Pancreas (tissue), 10 donors: ENCODE data around the gene PHB1. TPM values are rescaled to one million over a fixed set of nuclear protein-coding genes. Genes with fewer than 3 reads are reported as not detected.
"Not testable (repeated sequence)": the region's sequence is repeated elsewhere in the genome, so short reads cannot be mapped to it uniquely, and the experiment has no call there.

ENCODE experiments used
- ATAC-seq, 4 donors: fragments of 200-7000 bp; cut with Tn5 transposase; one replicate each; pipeline versions ENCODE4 v1.8.0 to v1.9.1; 2020; ENCODE audit warnings: mild to moderate bottlenecking in 4 of 4, moderate library complexity in 4 of 4
- DNase-seq, 6 donors: peaks; one replicate each; pipeline ENCODE4 v3.0.0-alpha.2; 2020
- FAIRE-seq: peaks from 2 replicates; lab custom pipeline; 2012; peaks lifted over from hg19 to GRCh38; lab: Jason Lieb, UNC
- H3K27ac ChIP-seq, 4 donors: fragments of 200-600 bp; sonication (generic); 1 replicate in 3 of 4; 2 replicates in 1 of 4; pipeline versions ENCODE4 v1.5.0 to v1.8.0; 2020
- H3K27me3 ChIP-seq, 4 donors: fragments of 200-600 bp; one replicate each; pipeline ENCODE4 v1.8.0; 2021
- H3K36me3 ChIP-seq, 3 donors: fragments of 200-600 bp; sonication (generic) in 1 of 3; one replicate each; pipeline versions ENCODE4 v1.5.0 to v1.8.0; 2020 to 2021
- H3K4me1 ChIP-seq, 3 donors: fragments of 200-600 bp; one replicate each; pipeline ENCODE4 v1.8.0; 2021
- H3K4me3 ChIP-seq, 4 donors: fragments of 200-600 bp; sonication (generic) in 2 of 4; one replicate each; pipeline versions ENCODE4 v1.5.0 to v1.8.0; 2020 to 2021
- H3K9me3 ChIP-seq, 4 donors: fragments of 200-600 bp; one replicate each; pipeline ENCODE4 v1.8.0; 2021
- CTCF ChIP-seq, 4 donors: fragments of 200-600 bp; sonication (generic) in 3 of 4; IDR thresholded peaks; one replicate each; pipeline versions ENCODE4 v1.5.0 to v1.8.0; 2021; ENCODE audit warnings: antibody characterized with exemption in 4 of 4
- WGBS, 2 donors: extraction: QIAGEN DNeasy Blood & Tissue Kit; methylation state at CpG; one replicate each; pipeline ENCODE4 v1.1.7; 2013; 5-methylcytosine and 5-hydroxymethylcytosine counted together
- intact Hi-C, 3 donors: fragments of 100-400 bp; cut with DNase I; formaldehyde crosslinking; loops; one replicate each; pipeline versions ENCODE4 v1.11.1 to v1.14.2; 2022
- polyA plus RNA-seq, 2 donors: library from polyadenylated mRNA; stranded (reverse); fragments of 200-250 nt; gene quantifications; one replicate each; pipeline ENCODE4 v1.2.3, GENCODE V29; 2013
- total RNA-seq, 6 donors: library from RNA; stranded (reverse); fragmentation: NEBNext Ultra II Directional in 4 of 6; extraction: Animal tissue kit (Norgen Biotek cat#: 25700) in 4 of 6; gene quantifications; one replicate each; pipeline versions ENCODE4 v1.2.1 to v1.2.4, GENCODE V29; 2021 to 2023
- donor health status: healthy with polysubstance abuse.
- donor health status: DM: no; HTN: no; CAD: no; lungs with moderate emphysema.
- donor health status: DM: no; HTN: no; CAD: no.
- donor health status: control.
- donor health status: control.
- donor health status: Bipolar disorder and iron deficiency.
- donor health status: DM: yes; HTN: yes; CAD: no.
- donor health status: DM: no; HTN: no; CAD: no.
- donor health status: DM: no; HTN: no; CAD: no.
- donor health status: DM: yes; HTN: yes; CAD: no.

The PHB1 gene
- total and polyA plus RNA-seq, 8 donors = 30.1 to 71.8 (median 55.7) TPM

GRCh38 chr17:49399995-49400394, 14.7 kb downstream of the PHB1 start:
- H3K9me3 ChIP-seq = no peaks in the 10 kb centered on the region
- DNase-seq (peak in 1 of 6 donors; percentile 1), FAIRE-seq (no peak), ATAC-seq (no peak)
- no peaks in the 10 kb centered on the region for H3K27me3 ChIP-seq
- TF ChIP-seq CTCF (IDR thresholded peaks at IDR 0.05) = no peak
- no peaks in the 10 kb centered on the region for H3K4me1 ChIP-seq
- 68 to 74% methylated on average over 3 of the region's 3 CpGs for WGBS, 2 donors
- no peak overlapping the region for H3K4me3 ChIP-seq
- H3K27ac ChIP-seq = no peak overlapping the region
- peaks cover 0 to 14% (median 7%) of the 10 kb centered on the region in 3 donors for H3K36me3 ChIP-seq
- intact Hi-C loops = loop anchor here in 2 of 3 donors (5.0 to 10.0 kb wide), 2 partner anchors 83 to 85 kb away; no protein-coding TSS in a partner anchor

- FAIRE-seq (no peak), DNase-seq (no peak), ATAC-seq (no peak)
- intact Hi-C loops = loop anchor here in 2 of 3 donors (5.0 to 10.0 kb wide), 2 partner anchors 80 to 83 kb away; no protein-coding TSS in a partner anchor
- no peak for TF ChIP-seq CTCF (IDR thresholded peaks at IDR 0.05)
- Histone ChIP-seq H3K4me1 (no peaks in the 10 kb centered on the region), H3K4me3 (no peak overlapping the region), H3K36me3 (no peaks in the 10 kb centered on the region), H3K27ac (no peak overlapping the region), H3K9me3 (no peaks in the 10 kb centered on the region), H3K27me3 (no peaks in the 10 kb centered on the region)
- 47 to 63% methylated on average over 4 of the region's 4 CpGs for WGBS, 2 donors
These were observed 17.1 kb downstream of the PHB1 start for GRCh38 chr17:49397586-49397985.

- no peaks in the 10 kb centered on the region for H3K27me3 ChIP-seq
- DNase-seq (no peak), FAIRE-seq (no peak), ATAC-seq (no peak)
- 75 to 77% methylated on average over 8 of the region's 8 CpGs for WGBS, 2 donors
- no peak overlapping the region for H3K4me3 ChIP-seq
- no peaks in the 10 kb centered on the region for H3K9me3 ChIP-seq
- intact Hi-C loops = loop anchor here in 1 of 3 donors (10.0 kb wide), 1 partner anchor 79 kb away; no protein-coding TSS in a partner anchor
- H3K27ac ChIP-seq = no peak overlapping the region
- TF ChIP-seq CTCF (IDR thresholded peaks at IDR 0.05) = no peak
- H3K36me3 ChIP-seq = no peaks in the 10 kb centered on the region
- H3K4me1 ChIP-seq = no peaks in the 10 kb centered on the region
These were observed 21.0 kb downstream of the PHB1 start for GRCh38 chr17:49393491-49394255.

GRCh38 chr17:49390548-49391324, 23.9 kb downstream of the PHB1 start:
- WGBS, 2 donors = 60 to 68% methylated on average over 9 of the region's 9 CpGs
- intact Hi-C loops = loop anchor here in 1 of 3 donors (10.0 kb wide), 1 partner anchor 76 kb away; no protein-coding TSS in a partner anchor
- Histone ChIP-seq H3K27ac (peak overlapping the region in 1 of 4 donors; percentile 54), H3K27me3 (no peaks in the 10 kb centered on the region), H3K4me3 (peak overlapping the region in 1 of 4 donors; percentile 6), H3K4me1 (no peaks in the 10 kb centered on the region), H3K36me3 (no peaks in the 10 kb centered on the region), H3K9me3 (no peaks in the 10 kb centered on the region)
- no peak for FAIRE-seq
- peak in 3 of 4 donors; percentile 55 to 71 (median 65) for ATAC-seq
- DNase-seq = no peak
- no peak for TF ChIP-seq CTCF (IDR thresholded peaks at IDR 0.05)

- WGBS, 2 donors = 84 to 87% methylated on average over 12 of the region's 12 CpGs
- H3K9me3 ChIP-seq, H3K4me1 ChIP-seq, FAIRE-seq, H3K27ac ChIP-seq, H3K4me3 ChIP-seq, DNase-seq, H3K27me3 ChIP-seq, H3K36me3 ChIP-seq: not testable (repeated sequence)
- intact Hi-C loops = loop anchor here in 2 of 3 donors (10.0 kb wide), 2 partner anchors 65 to 75 kb away; no protein-coding TSS in a partner anchor
- peak in 2 of 4 donors; percentile 35 to 44 for ATAC-seq
These were observed 25.0 kb downstream of the PHB1 start for GRCh38 chr17:49389514-49390347.
